HepG2 (cell line): ENCODE results near the gene TRIM7. TPM values are rescaled to one million over a fixed set of nuclear protein-coding genes. Genes with fewer than 3 reads are reported as not detected.

Experiments
- ATM ChIP-seq: fragments of 450-650 bp; IDR thresholded peaks from 2 replicates; pipeline ENCODE4 v1.7.1; 2017; ENCODE audit warnings: mild to moderate bottlenecking, borderline replicate concordance
- DNMT3B ChIP-seq: conservative IDR thresholded peaks from 2 replicates; pipeline ENCODE4 v1.6.1; 2016; ENCODE audit warnings: missing biosample characterization, control low read depth
- FOSL1 ChIP-seq: sonication (generic); formaldehyde crosslinking; IDR thresholded peaks from 2 replicates; pipeline ENCODE4 v1.9.0; 2021; ENCODE audit warnings: missing genetic modification reagents, borderline replicate concordance
- FOXO1 ChIP-seq: sonication (generic); formaldehyde crosslinking; IDR thresholded peaks from 2 replicates; pipeline ENCODE4 v1.4.0; 2020; ENCODE audit warnings: missing genetic modification reagents
- GMEB1 ChIP-seq: sonication (generic); formaldehyde crosslinking; IDR thresholded peaks from 2 replicates; pipeline ENCODE4 v1.5.1; 2020; ENCODE audit warnings: missing genetic modification reagents, mild to moderate bottlenecking, borderline replicate concordance
- HCFC1 ChIP-seq: fragments of 150-350 bp; IDR thresholded peaks from 2 replicates; pipeline ENCODE4 v1.6.1; 2014; ENCODE audit warnings: low read depth, low read length
- HNF1A ChIP-seq, 2 experiments: sonication (generic) in 1 of 2; formaldehyde crosslinking in 1 of 2; IDR thresholded peaks; 2 replicates each; pipeline versions ENCODE4 v1.4.0 to v1.6.1; 2016 to 2020; ENCODE audit warnings: borderline replicate concordance in 1 of 2, low read depth in 1 of 2, mild to moderate bottlenecking in 1 of 2, missing genetic modification reagents in 1 of 2
- NFKB2 ChIP-seq: sonication (generic); formaldehyde crosslinking; IDR thresholded peaks from 2 replicates; pipeline ENCODE4 v1.4.0; 2020; ENCODE audit warnings: missing genetic modification reagents, borderline replicate concordance
- PPARG ChIP-seq: conservative IDR thresholded peaks from 2 replicates; pipeline ENCODE4 v1.6.1; 2016; ENCODE audit warnings: missing biosample characterization, missing genetic modification reagents
- PREB ChIP-seq: sonication (generic); formaldehyde crosslinking; IDR thresholded peaks from 2 replicates; pipeline ENCODE4 v1.4.0; 2020; ENCODE audit warnings: missing genetic modification reagents
- REL ChIP-seq: sonication (generic); formaldehyde crosslinking; conservative IDR thresholded peaks from 2 replicates; pipeline ENCODE4 v1.8.0; 2022; ENCODE audit warnings: mild to moderate bottlenecking, missing genetic modification reagents, moderate library complexity
- RELA ChIP-seq: sonication (generic); formaldehyde crosslinking; IDR thresholded peaks from 2 replicates; pipeline ENCODE4 v1.4.0; 2020; ENCODE audit warnings: missing genetic modification reagents
- SAFB2 ChIP-seq: sonication (generic); formaldehyde crosslinking; IDR thresholded peaks from 2 replicates; pipeline ENCODE4 v1.5.1; 2020; ENCODE audit warnings: missing genetic modification reagents, low read depth, mild to moderate bottlenecking, borderline replicate concordance
- ZC3H4 ChIP-seq: sonication (generic); formaldehyde crosslinking; IDR thresholded peaks from 2 replicates; pipeline ENCODE4 v1.4.0; 2020; ENCODE audit warnings: missing genetic modification reagents, borderline replicate concordance
- ZIK1 ChIP-seq: sonication (generic); formaldehyde crosslinking; IDR thresholded peaks from 2 replicates; pipeline ENCODE4 v1.5.0; 2020; ENCODE audit warnings: mild to moderate bottlenecking, low read depth, missing genetic modification reagents, borderline replicate concordance
- ZNF720 ChIP-seq: sonication (generic); formaldehyde crosslinking; IDR thresholded peaks from 2 replicates; pipeline ENCODE4 v1.4.0; 2020; ENCODE audit warnings: missing genetic modification reagents
- ZNF724P ChIP-seq: sonication (generic); formaldehyde crosslinking; IDR thresholded peaks from 2 replicates; pipeline ENCODE4 v1.8.0; 2022; ENCODE audit warnings: missing genetic modification reagents, borderline replicate concordance
- ZNF746 ChIP-seq: sonication (generic); formaldehyde crosslinking; IDR thresholded peaks from 2 replicates; pipeline ENCODE4 v1.8.0; 2022; ENCODE audit warnings: mild to moderate bottlenecking, missing genetic modification reagents
- ZNF747 ChIP-seq: sonication (generic); formaldehyde crosslinking; IDR thresholded peaks from 2 replicates; pipeline ENCODE4 v1.8.1; 2023; ENCODE audit warnings: missing genetic modification reagents, mild to moderate bottlenecking, borderline replicate concordance
- ZNF768 ChIP-seq: sonication (generic); formaldehyde crosslinking; IDR thresholded peaks from 2 replicates; pipeline ENCODE4 v1.4.0; 2020; ENCODE audit warnings: missing genetic modification reagents
- polyA plus RNA-seq, 8 experiments: library from polyadenylated mRNA; depleted of rRNA in 3 of 8; stranded (reverse) in 7 of 8; unstranded in 1 of 8; fragments of >200 nt; fragmentation: Illumina TruSeq in 4 of 8; extraction: Trizol in 4 of 8; gene quantifications; 2 replicates each; pipeline versions ENCODE4 v1.2.1 to v1.2.3, GENCODE V29; 2011 to 2016; ENCODE audit warnings: low read depth in 4 of 8, missing spikeins in 1 of 8, mixed read lengths in 1 of 8; ENCODE audit not compliant: insufficient read depth in 1 of 8
- total RNA-seq, 5 experiments: library from RNA; depleted of rRNA; stranded (reverse); fragments of >200 nt; fragmentation: Illumina TruSeq; extraction: Trizol; gene quantifications; 2 replicates each; pipeline ENCODE4 v1.2.3, GENCODE V29; 2016; ENCODE audit warnings: low read depth in 1 of 5
- TF ChIP-seq, protein P1 (sequence below): sonication (generic); formaldehyde crosslinking; IDR thresholded peaks from 2 replicates; pipeline ENCODE4 v1.4.0; 2020; ENCODE audit warnings: missing genetic modification reagents

Gene TRIM7
- total and polyA plus RNA-seq, 2 of the 13 experiments (the other 11 are each of a cell fraction or from before 2014, with no cell fraction given), result 0.13 TPM; not detected in 1

GRCh38 chr5:181191526-181192336, 13.3 kb downstream of the TRIM7 start (continued):
- TF ChIP-seq ZNF747, result no peak; the same call in 1 of the 2 replicates
- TF ChIP-seq SAFB2, result peak; percentile 76; the same call in 1 of the 2 replicates
- peak; percentile 18; the same call in 1 of the 2 replicates for TF ChIP-seq ZNF746
- peak; percentile 63; the same call in 1 of the 2 replicates for TF ChIP-seq ZNF768 (CRISPR knock-in tag)
- TF ChIP-seq FOSL1 (CRISPR knock-in tag), result no peak
- no peak; the same call in 1 of the 2 replicates for TF ChIP-seq HCFC1
- TF ChIP-seq HNF1A (IDR thresholded peaks at IDR 0.05; ENCODE audit: low read depth), result peak; percentile 41; the same call in 1 of the 2 replicates
- TF ChIP-seq HNF1A (CRISPR knock-in tag; IDR thresholded peaks at IDR 0.05; ENCODE audit: borderline replicate concordance), result peak; percentile 74; the same call in 1 of the 2 replicates
- peak; percentile 64; the same call in 1 of the 2 replicates for TF ChIP-seq RELA (CRISPR knock-in tag)
- peak; percentile 29; the same call in 1 of the 2 replicates for TF ChIP-seq NFKB2 (CRISPR knock-in tag)
- no peak for TF ChIP-seq DNMT3B (CRISPR knock-in tag)
- TF ChIP-seq ZNF720, result no peak
- peak; percentile 49 for TF ChIP-seq FOXO1 (CRISPR knock-in tag)
- no peak for TF ChIP-seq ATM
- no peak for TF ChIP-seq ZC3H4 (CRISPR knock-in tag)
- no peak for TF ChIP-seq ZIK1 (CRISPR knock-in tag)
- no peak; the same call in 1 of the 2 replicates for TF ChIP-seq ZNF724P (CRISPR knock-in tag)
- TF ChIP-seq, protein P1, sequence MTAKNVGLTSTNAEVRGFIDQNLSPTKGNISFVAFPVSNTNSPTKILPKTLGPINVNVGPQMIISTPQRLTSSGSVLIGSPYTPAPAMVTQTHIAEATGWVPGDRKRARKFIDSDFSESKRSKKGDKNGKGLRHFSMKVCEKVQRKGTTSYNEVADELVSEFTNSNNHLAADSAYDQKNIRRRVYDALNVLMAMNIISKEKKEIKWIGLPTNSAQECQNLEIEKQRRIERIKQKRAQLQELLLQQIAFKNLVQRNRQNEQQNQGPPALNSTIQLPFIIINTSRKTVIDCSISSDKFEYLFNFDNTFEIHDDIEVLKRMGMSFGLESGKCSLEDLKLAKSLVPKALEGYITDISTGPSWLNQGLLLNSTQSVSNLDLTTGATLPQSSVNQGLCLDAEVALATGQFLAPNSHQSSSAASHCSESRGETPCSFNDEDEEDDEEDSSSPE (CRISPR knock-in tag), result peak; percentile 69
- TF ChIP-seq GMEB1 (CRISPR knock-in tag), result peak; percentile 82
- TF ChIP-seq PPARG, result peak; percentile 56; the same call in 1 of the 2 replicates
- no peak for TF ChIP-seq PREB (CRISPR knock-in tag)
- TF ChIP-seq REL, result peak; percentile 79
